Brain pericyte (primary cell): ENCODE measurements around the gene CAMTA1.
"Not testable (repeated sequence)": the region's sequence is repeated elsewhere in the genome, so short reads cannot be mapped to it uniquely, and the experiment has no call there.

Experiments used
- DNase-seq: peaks from one replicate; pipeline ENCODE4 v3.0.0-alpha.2; 2012; ENCODE audit warnings: low read depth, low spot score

CAMTA1 gene

GRCh38 chr1:7405844-7406500 lies 620.7 kb downstream of the CAMTA1 start:
- DNase-seq: no peak

- no peak for DNase-seq
Measured at GRCh38 chr1:7406641-7407543, 621.6 kb downstream of the CAMTA1 start.

- no peak for DNase-seq
Measured at GRCh38 chr1:7407544-7407895, 622.3 kb downstream of the CAMTA1 start.

GRCh38 chr1:7407980-7408770 lies 622.9 kb downstream of the CAMTA1 start:
- DNase-seq: no peak

- no peak for DNase-seq
Measured at GRCh38 chr1:7408771-7409150, 623.5 kb downstream of the CAMTA1 start.

GRCh38 chr1:7409278-7409677 lies 624.0 kb downstream of the CAMTA1 start:
- DNase-seq: no peak

GRCh38 chr1:7410156-7410555 lies 624.9 kb downstream of the CAMTA1 start:
- no peak for DNase-seq

- DNase-seq: not testable (repeated sequence)
Measured at GRCh38 chr1:7417618-7418017, 632.4 kb downstream of the CAMTA1 start.

GRCh38 chr1:7418442-7419080 lies 633.3 kb downstream of the CAMTA1 start:
- no peak for DNase-seq

GRCh38 chr1:7420098-7420445 lies 634.8 kb downstream of the CAMTA1 start:
- DNase-seq: no peak

- no peak for DNase-seq
Measured at GRCh38 chr1:7420470-7421100, 635.3 kb downstream of the CAMTA1 start.

- no peak for DNase-seq
Measured at GRCh38 chr1:7421471-7422075, 636.3 kb downstream of the CAMTA1 start.

- DNase-seq: no peak
Measured at GRCh38 chr1:7422081-7422480, 636.8 kb downstream of the CAMTA1 start.

- DNase-seq: no peak
Measured at GRCh38 chr1:7422561-7422960, 637.3 kb downstream of the CAMTA1 start.

GRCh38 chr1:7422966-7423365 lies 637.7 kb downstream of the CAMTA1 start:
- DNase-seq: no peak

GRCh38 chr1:7424352-7424890 lies 639.2 kb downstream of the CAMTA1 start:
- DNase-seq: no peak

GRCh38 chr1:7425229-7425628 lies 640.0 kb downstream of the CAMTA1 start:
- DNase-seq: no peak

GRCh38 chr1:7425771-7426170 lies 640.5 kb downstream of the CAMTA1 start:
- DNase-seq: no peak

- no peak for DNase-seq
Measured at GRCh38 chr1:7426780-7427604, 641.7 kb downstream of the CAMTA1 start.
